ENCODE data around the gene SLC19A1.

Gene SLC19A1

GRCh38 chr21:45511661-45512431, 30.4 kb downstream of the SLC19A1 start:
- no peak for DNase-seq
- no peaks in the 10 kb centered on the region for H3K27me3 Mint-ChIP-seq
- no peak overlapping the region for H3K4me3 Mint-ChIP-seq
- H3K4me1 Mint-ChIP-seq: peaks cover 0 to 3% of the 10 kb centered on the region in 2 donors
- no peaks in the 10 kb centered on the region for H3K9me3 Mint-ChIP-seq
- H3K27ac Mint-ChIP-seq: no peak overlapping the region
- ATAC-seq (replicated peaks): no peak
- peaks cover 21 to 29% of the 10 kb centered on the region in 2 donors for H3K36me3 Mint-ChIP-seq

GRCh38 chr21:45511007-45511406, 31.2 kb downstream of the SLC19A1 start:
- H3K27ac Mint-ChIP-seq: peak overlapping the region; percentile 59
- H3K27me3 Mint-ChIP-seq: no peaks in the 10 kb centered on the region
- ATAC-seq (replicated peaks) (no peak), DNase-seq (no peak)
- no peaks in the 10 kb centered on the region for H3K9me3 Mint-ChIP-seq
- peaks cover 0 to 3% of the 10 kb centered on the region in 2 donors for H3K4me1 Mint-ChIP-seq
- no peak overlapping the region for H3K4me3 Mint-ChIP-seq
- peaks cover 13 to 23% of the 10 kb centered on the region in 2 donors for H3K36me3 Mint-ChIP-seq

GRCh38 chr21:45510466-45510955, 31.7 kb downstream of the SLC19A1 start:
- no peak overlapping the region for H3K4me3 Mint-ChIP-seq
- peaks cover 0 to 3% of the 10 kb centered on the region in 2 donors for H3K4me1 Mint-ChIP-seq
- H3K27me3 Mint-ChIP-seq: no peaks in the 10 kb centered on the region
- DNase-seq: no peak
- H3K27ac Mint-ChIP-seq: no peak overlapping the region
- H3K9me3 Mint-ChIP-seq: no peaks in the 10 kb centered on the region
- peaks cover 13 to 20% of the 10 kb centered on the region in 2 donors for H3K36me3 Mint-ChIP-seq
- no peak for ATAC-seq (replicated peaks)

GRCh38 chr21:45509566-45510465, 32.4 kb downstream of the SLC19A1 start:
- ATAC-seq (replicated peaks): no peak

GRCh38 chr21:45508607-45509565, 33.4 kb downstream of the SLC19A1 start:
- Mint-ChIP-seq H3K27ac (peak overlapping the region; percentile 84), H3K4me3 (peak overlapping the region in 1 of 2 donors; percentile 11), H3K36me3 (peaks cover 2 to 7% of the 10 kb centered on the region in 2 donors), H3K9me3 (no peaks in the 10 kb centered on the region), H3K27me3 (no peaks in the 10 kb centered on the region), H3K4me1 (peaks cover 0 to 3% of the 10 kb centered on the region in 2 donors)
- ATAC-seq (replicated peaks) (no peak), DNase-seq (no peak)

More at GRCh38 chr21:45509566-45510465, 32.4 kb downstream of the SLC19A1 start:
- H3K27ac Mint-ChIP-seq: no peak overlapping the region
- DNase-seq: no peak
- H3K27me3 Mint-ChIP-seq: no peaks in the 10 kb centered on the region
- no peak overlapping the region for H3K4me3 Mint-ChIP-seq
- peaks cover 8 to 13% of the 10 kb centered on the region in 2 donors for H3K36me3 Mint-ChIP-seq
- H3K9me3 Mint-ChIP-seq: no peaks in the 10 kb centered on the region
- H3K4me1 Mint-ChIP-seq: peaks cover 0 to 3% of the 10 kb centered on the region in 2 donors

- H3K27me3 Mint-ChIP-seq: no peaks in the 10 kb centered on the region
- DNase-seq (no peak), ATAC-seq (replicated peaks) (no peak)
- H3K9me3 Mint-ChIP-seq: no peaks in the 10 kb centered on the region
- H3K4me1 Mint-ChIP-seq: peaks cover 0 to 3% of the 10 kb centered on the region in 2 donors
- H3K4me3 Mint-ChIP-seq: peak overlapping the region in 1 of 2 donors; percentile 26
- peaks cover 0 to 4% of the 10 kb centered on the region in 2 donors for H3K36me3 Mint-ChIP-seq
- peak overlapping the region; percentile 27 for H3K27ac Mint-ChIP-seq
Observed at GRCh38 chr21:45507888-45508508, 34.2 kb downstream of the SLC19A1 start.

- ATAC-seq (replicated peaks) (no peak), DNase-seq (no peak)
- Mint-ChIP-seq H3K4me3 (no peak overlapping the region), H3K4me1 (peaks cover 0 to 3% of the 10 kb centered on the region in 2 donors), H3K27ac (no peak overlapping the region), H3K27me3 (no peaks in the 10 kb centered on the region), H3K9me3 (no peaks in the 10 kb centered on the region), H3K36me3 (peaks cover 0 to under 1% of the 10 kb centered on the region in 2 donors)
Observed at GRCh38 chr21:45507523-45507875, 34.7 kb downstream of the SLC19A1 start.

- no peaks in the 10 kb centered on the region for H3K27me3 Mint-ChIP-seq
- H3K4me3 Mint-ChIP-seq: no peak overlapping the region
- H3K36me3 Mint-ChIP-seq: no peaks in the 10 kb centered on the region
- peaks cover 0 to 3% of the 10 kb centered on the region in 2 donors for H3K4me1 Mint-ChIP-seq
- H3K27ac Mint-ChIP-seq: no peak overlapping the region
- ATAC-seq (replicated peaks): no peak
- no peak for DNase-seq
- H3K9me3 Mint-ChIP-seq: no peaks in the 10 kb centered on the region
Observed at GRCh38 chr21:45506836-45507522, 35.3 kb downstream of the SLC19A1 start.

- DNase-seq (no peak), ATAC-seq (replicated peaks) (no peak)
- H3K36me3 Mint-ChIP-seq: no peaks in the 10 kb centered on the region
- no peaks in the 10 kb centered on the region for H3K9me3 Mint-ChIP-seq
- H3K4me3 Mint-ChIP-seq: no peak overlapping the region
- no peaks in the 10 kb centered on the region for H3K27me3 Mint-ChIP-seq
- no peak overlapping the region for H3K27ac Mint-ChIP-seq
- H3K4me1 Mint-ChIP-seq: peaks cover 0 to 3% of the 10 kb centered on the region in 2 donors
Observed at GRCh38 chr21:45506241-45506817, 35.9 kb downstream of the SLC19A1 start.

GRCh38 chr21:45505416-45506021, 36.7 kb downstream of the SLC19A1 start:
- no peak overlapping the region for H3K27ac Mint-ChIP-seq

GRCh38 chr21:45504516-45505415, 37.5 kb downstream of the SLC19A1 start:
- peak in 1 of 2 donors; percentile 17 for ATAC-seq (replicated peaks)
- no peaks in the 10 kb centered on the region for H3K36me3 Mint-ChIP-seq
- peaks cover 0 to 5% of the 10 kb centered on the region in 2 donors for H3K4me1 Mint-ChIP-seq
- no peak overlapping the region for H3K4me3 Mint-ChIP-seq
- no peak for DNase-seq
- peaks cover 0 to 2% of the 10 kb centered on the region in 2 donors for H3K9me3 Mint-ChIP-seq
- H3K27me3 Mint-ChIP-seq: peaks cover 0 to 3% of the 10 kb centered on the region in 2 donors
- no peak overlapping the region for H3K27ac Mint-ChIP-seq

More at GRCh38 chr21:45505416-45506021, 36.7 kb downstream of the SLC19A1 start:
- Mint-ChIP-seq H3K4me3 (no peak overlapping the region), H3K9me3 (no peaks in the 10 kb centered on the region), H3K27me3 (no peaks in the 10 kb centered on the region), H3K36me3 (no peaks in the 10 kb centered on the region), H3K4me1 (peaks cover 0 to 3% of the 10 kb centered on the region in 2 donors)
- ATAC-seq (replicated peaks): no peak
- DNase-seq: no peak
